SK-N-MC (cell line): ENCODE data around the gene TOMM40.

Experiments
- DNase-seq: peaks from one replicate; pipeline ENCODE4 v3.0.0-alpha.2; 2011; ENCODE audit warnings: low read depth, low spot score
- H3K27ac ChIP-seq: fragments of 200-600 bp; sonication (generic); 2 replicates; pipeline ENCODE4 v1.5.1; 2016; ENCODE audit warnings: mixed run types
- H3K36me3 ChIP-seq: fragments of 200-600 bp; sonication (generic); 2 replicates; pipeline ENCODE4 v1.6.1; 2017; ENCODE audit warnings: antibody characterized with exemption, low read length, mixed read lengths; ENCODE audit not compliant: insufficient read depth
- H3K4me3 ChIP-seq: fragments of 200-600 bp; sonication (generic); 2 replicates; pipeline ENCODE4 v1.5.1; 2016
- H3K9ac ChIP-seq: fragments of 200-600 bp; sonication (generic); 2 replicates; pipeline ENCODE4 v1.8.0; 2017; ENCODE audit warnings: mixed run types, mixed read lengths; ENCODE audit not compliant: insufficient read length
- H3K9me3 ChIP-seq: fragments of 200-600 bp; sonication (generic); 2 replicates; pipeline ENCODE4 v1.6.1; 2017; ENCODE audit warnings: low read depth, mild to moderate bottlenecking, antibody characterized with exemption, low read length, moderate library complexity, mixed read lengths
- EZH2 ChIP-seq: fragments of 200-600 bp; sonication (generic); IDR thresholded peaks from one replicate; pipeline ENCODE4 v1.6.1; 2017; ENCODE audit warnings: antibody characterized with exemption
- FOXP2 ChIP-seq: optimal IDR thresholded peaks from 2 replicates; pipeline ENCODE3; 2011; ENCODE audit warnings: mild to moderate bottlenecking, moderate library complexity; ENCODE audit not compliant: insufficient read depth; ENCODE audit errors: extremely low read length, control extremely low read depth
- POLR2AphosphoS5 ChIP-seq: IDR thresholded peaks from 2 replicates; pipeline ENCODE4 v1.6.1; 2012; ENCODE audit warnings: mild to moderate bottlenecking, low read depth, low read length, borderline replicate concordance

The TOMM40 gene

DNA sequence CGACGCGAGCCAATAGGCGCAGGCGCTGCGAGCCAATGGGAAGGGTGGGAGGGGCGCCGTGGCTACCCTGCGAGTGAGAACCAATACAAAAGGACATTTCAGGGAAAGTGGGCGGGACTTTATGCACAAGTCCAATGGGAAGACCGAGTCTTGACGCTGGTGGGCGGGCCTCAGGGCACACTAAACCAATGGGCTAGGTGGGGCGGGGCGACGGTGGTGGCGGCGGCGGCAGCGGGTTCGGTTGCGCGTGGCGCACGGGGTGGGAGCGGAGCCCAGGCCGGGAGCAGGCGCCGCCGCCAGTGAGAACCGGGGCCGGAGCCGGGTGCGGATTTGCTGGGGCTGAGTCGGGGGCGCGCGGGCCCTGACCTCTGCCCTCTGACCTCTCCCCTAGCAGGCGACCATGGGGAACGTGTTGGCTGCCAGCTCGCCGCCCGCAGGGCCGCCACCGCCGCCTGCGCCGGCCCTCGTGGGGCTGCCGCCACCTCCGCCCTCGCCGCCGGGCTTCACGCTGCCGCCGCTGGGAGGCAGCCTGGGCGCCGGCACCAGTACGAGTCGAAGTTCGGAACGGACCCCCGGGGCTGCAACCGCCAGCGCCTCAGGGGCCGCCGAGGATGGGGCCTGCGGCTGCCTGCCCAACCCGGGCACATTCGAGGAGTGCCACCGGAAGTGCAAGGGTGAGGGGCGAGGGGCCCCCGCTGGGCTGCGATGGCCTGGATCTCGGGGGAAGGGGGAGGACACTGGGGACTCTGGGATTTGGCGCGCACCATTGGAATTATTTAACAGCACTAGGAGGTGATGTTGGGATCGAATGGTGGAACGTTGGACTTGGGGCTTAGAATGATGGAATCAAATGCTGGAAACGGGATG, at the start of gene TOMM40:
TSS of gene TOMM40 (plus strand) at position 239 of the 867 bp plus-strand sequence. CDS start at position 401, 162 bp downstream.
- no peak for TF ChIP-seq EZH2
- TF ChIP-seq POLR2AphosphoS5: peak; percentile 66
- Histone ChIP-seq H3K9me3 (no peaks in the 10 kb centered on the region), H3K36me3 (peaks cover 39% of the 10 kb centered on the region), H3K27ac (peak within 1 kb of the TSS; percentile 96), H3K4me3 (peak within 1 kb of the TSS; percentile 80), H3K9ac (peak within 1 kb of the TSS; percentile 81)
- no peak for DNase-seq

DNA sequence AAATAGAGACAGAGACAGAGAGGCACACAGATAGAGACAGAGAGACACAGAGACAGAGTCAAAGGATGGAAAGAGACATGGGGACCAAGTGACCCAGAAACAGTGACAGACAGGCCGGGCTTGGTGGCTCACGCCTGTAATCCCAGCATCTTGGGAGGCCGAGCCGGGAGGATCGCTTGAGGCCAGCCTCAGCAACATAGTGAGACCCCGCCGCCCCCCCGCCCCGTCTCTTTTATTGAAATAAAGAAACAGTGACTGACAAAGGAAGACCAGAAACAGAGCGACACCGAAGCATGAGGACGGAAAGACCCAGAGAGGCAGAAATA, 45.8 kb upstream of the TOMM40 start:
- Histone ChIP-seq H3K9ac (peak overlapping the region; percentile 42), H3K9me3 (no peaks in the 10 kb centered on the region)
- TF ChIP-seq FOXP2: no peak
- no peak for TF ChIP-seq POLR2AphosphoS5
- TF ChIP-seq EZH2: no peak

DNA sequence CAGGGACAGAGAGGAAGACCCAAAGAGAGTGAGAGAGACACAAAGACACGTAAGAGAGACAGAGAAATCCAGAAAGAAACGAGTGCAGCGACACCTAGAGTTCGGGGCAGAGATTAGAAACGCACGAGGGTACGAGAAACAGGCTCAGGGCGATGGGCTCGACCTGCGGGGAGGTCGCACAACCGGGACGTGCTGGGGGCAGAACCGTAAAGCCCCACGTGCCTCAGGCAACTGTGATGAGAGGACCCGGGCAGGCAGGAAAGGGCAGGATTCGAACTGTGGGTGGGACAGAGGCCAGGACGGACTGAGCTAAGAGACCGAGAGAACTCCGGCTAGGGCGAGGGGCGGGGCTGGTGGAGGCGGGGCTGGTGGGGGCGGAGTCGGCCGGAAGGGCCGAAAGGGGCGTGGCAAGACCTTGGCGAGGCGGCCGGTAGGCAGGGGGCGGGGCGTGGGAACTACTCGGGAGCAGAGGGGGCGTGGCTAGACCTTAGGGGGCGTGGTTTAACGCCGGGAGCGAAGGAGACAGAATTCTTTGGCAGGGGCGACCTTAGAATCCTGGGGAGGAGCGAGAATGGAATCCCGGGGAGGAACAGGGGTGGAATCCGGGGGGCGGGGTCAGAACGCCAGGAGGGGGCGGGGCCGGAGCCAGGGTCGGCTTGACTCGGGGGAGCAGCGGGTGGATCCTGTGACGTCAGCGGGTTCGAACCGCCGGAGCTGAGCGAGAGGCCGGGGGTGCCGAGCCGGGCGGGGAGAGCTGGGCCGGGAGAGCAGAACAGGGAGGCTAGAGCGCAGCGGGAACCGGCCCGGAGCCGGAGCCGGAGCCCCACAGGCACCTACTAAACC, 45.2 kb upstream of the TOMM40 start, which contains the start of gene NECTIN2:
TSS of gene NECTIN2 (plus strand) at position 686 of the 843 bp plus-strand sequence. CDS start 229 bp downstream, outside the sequence.
- H3K9ac ChIP-seq: peak within 1 kb of the TSS; percentile 94

More for the DNA sequence above, 45.8 kb upstream of the TOMM40 start:
- peak overlapping the region; percentile 91 for H3K4me3 ChIP-seq
- 0 out of 2 replicates have a peak overlapping the region, but pooled peaks have one; percentile 15 for H3K27ac ChIP-seq
- DNase-seq: no peak
- H3K36me3 ChIP-seq: no peaks in the 10 kb centered on the region

DNA sequence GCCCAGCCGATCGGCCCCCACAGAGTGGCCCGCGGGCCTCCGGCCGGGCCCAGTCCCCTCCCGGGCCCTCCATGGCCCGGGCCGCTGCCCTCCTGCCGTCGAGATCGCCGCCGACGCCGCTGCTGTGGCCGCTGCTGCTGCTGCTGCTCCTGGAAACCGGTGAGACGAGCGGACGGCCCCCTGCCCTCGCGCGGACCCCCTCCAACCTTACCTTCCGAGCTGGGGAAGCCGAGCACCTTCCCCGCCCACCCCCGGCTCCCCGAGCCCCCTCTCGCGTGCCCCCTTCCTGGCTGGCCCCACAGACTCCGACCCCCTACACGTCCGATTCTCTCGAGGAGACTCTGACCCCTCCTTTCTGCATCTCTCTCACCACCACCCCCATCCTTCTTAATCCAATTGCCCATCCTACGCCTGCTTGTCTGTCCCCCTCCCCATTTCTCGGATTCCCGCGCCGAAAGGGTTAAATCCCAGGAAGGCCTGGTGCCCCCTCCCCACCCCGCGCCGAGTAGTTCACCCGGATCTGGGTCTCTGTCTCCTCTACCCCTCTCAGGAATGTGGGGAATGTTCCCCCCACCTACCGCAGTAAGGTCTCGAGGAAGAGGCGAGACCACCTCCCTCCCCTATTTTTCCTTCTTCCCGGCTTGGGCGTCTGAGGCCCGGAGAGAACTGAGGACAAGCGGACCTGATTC, 44.5 kb upstream of the TOMM40 start:
- no peak for TF ChIP-seq EZH2
- TF ChIP-seq FOXP2: no peak
- no peak for TF ChIP-seq POLR2AphosphoS5
- Histone ChIP-seq H3K4me3 (peak overlapping the region; percentile 97), H3K9ac (peak overlapping the region; percentile 94), H3K36me3 (no peaks in the 10 kb centered on the region), H3K27ac (peak overlapping the region; percentile 70), H3K9me3 (no peaks in the 10 kb centered on the region)
- no peak for DNase-seq

More for the DNA sequence above, 45.2 kb upstream of the TOMM40 start, which contains the start of gene NECTIN2:
- H3K36me3 ChIP-seq: no peaks in the 10 kb centered on the region
- H3K27ac ChIP-seq: peak within 1 kb of the TSS; percentile 70
- peak; percentile 90 for DNase-seq
- peak within 1 kb of the TSS; percentile 97 for H3K4me3 ChIP-seq
- peak; percentile 20; the same call in 1 of the 2 replicates for TF ChIP-seq POLR2AphosphoS5
- TF ChIP-seq EZH2: no peak
- H3K9me3 ChIP-seq: no peaks in the 10 kb centered on the region

DNA sequence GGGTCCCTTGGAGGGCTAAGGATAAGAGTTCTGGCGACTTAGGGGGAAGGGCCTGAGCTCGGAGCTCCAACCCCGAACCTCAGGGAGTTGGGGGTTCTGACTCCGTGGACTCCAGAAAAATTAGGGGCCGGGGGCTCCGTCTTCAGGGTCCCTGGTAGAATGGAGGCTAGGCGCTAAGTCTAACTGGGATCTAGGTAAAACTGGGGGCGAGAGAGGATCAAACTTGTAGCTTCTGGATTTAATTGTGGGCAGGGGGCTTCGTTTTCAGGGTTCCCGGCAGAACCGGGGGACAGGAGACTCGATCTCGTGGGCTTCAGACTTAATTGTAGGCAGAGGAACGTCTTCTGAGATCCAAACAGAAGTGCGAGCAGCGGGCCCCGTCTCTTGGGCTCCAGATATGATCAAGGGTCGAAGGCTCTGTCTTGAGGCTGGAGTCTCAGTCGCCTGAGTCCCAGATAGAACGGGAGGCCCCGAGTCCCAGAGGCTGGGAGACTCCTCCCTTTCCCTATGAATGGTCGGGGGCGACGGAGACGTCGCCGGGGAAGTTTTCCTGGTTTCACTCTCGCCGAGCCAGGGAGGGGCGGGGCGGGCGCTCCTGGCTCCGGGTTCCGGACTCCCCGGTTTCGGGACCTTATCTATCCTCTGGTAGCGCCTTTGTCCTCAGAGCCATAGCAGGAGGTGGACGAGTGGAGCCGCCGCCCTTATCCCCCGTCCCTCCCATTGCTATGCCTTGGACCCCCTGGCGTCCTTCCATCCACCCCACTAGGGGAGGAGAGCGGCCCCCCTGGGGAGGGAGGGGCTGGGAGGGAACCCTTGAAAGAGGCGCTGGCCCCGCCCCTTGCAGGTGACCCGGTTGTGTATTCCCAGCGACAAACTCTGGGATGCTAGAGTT, 43.7 kb upstream of the TOMM40 start:
- H3K36me3 ChIP-seq: no peaks in the 10 kb centered on the region
- H3K9ac ChIP-seq: peak overlapping the region; percentile 94
- DNase-seq: no peak
- H3K9me3 ChIP-seq: no peaks in the 10 kb centered on the region
- H3K4me3 ChIP-seq: peak overlapping the region; percentile 97
- no peak for TF ChIP-seq EZH2
- TF ChIP-seq FOXP2: no peak
- no peak for TF ChIP-seq POLR2AphosphoS5
- H3K27ac ChIP-seq: peak overlapping the region; percentile 59

DNA sequence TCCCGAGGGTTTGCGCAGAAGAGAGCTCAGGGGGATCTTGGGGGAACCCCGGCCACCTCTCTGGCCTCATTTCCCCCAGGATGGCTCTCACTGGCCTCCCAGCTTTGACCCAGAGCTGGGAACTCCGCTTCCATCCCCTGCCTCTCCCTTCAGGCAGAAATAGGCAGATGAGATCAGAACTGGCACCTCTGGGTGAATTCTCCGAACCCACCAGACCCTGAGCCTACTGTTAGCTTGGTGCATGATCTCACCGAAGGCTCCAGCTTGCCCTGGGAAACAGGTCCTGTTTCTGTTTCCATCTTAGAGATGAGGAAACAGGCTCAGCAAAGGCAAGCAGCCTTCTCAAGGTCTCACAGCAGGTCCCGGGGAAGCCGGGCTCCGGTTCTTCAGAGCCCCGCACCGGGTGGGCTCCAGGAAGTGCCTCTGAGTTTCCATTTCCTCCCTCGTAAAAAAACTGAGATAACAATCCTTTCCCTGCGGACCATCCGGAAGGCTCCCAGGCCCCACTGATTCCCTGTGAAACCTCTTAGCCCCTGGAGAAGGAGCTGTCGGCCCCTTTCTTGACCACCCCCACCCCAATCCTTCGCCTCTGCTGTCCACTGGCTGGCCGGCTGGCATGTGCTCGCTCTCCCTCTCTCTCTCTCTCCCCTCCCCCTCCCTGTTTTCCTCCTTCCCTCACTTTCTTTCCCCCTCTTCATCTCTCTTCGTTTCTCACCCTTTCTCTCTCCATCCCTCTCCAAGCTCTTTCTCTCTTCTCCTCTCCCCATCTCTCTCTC, 42.8 kb upstream of the TOMM40 start:
- no peaks in the 10 kb centered on the region for H3K36me3 ChIP-seq
- peak overlapping the region; percentile 59; the same call in 1 of the 2 replicates for H3K27ac ChIP-seq
- H3K9me3 ChIP-seq: no peaks in the 10 kb centered on the region
- DNase-seq: peak; percentile 10
- TF ChIP-seq FOXP2: no peak
- H3K9ac ChIP-seq: peak overlapping the region; percentile 94
- H3K4me3 ChIP-seq: peak overlapping the region; percentile 97
